HG03575 (cell line): ENCODE measurements around the gene PDE8B.

Experiments
- ATAC-seq: cut with Tn5 transposase; IDR thresholded peaks from one replicate; pipeline ENCODE4 v1.9.1; 2021; ENCODE audit not compliant: unreplicated experiment, insufficient number of reproducible peaks, low FRiP score; ENCODE audit errors: extremely low read depth

Gene PDE8B

DNA sequence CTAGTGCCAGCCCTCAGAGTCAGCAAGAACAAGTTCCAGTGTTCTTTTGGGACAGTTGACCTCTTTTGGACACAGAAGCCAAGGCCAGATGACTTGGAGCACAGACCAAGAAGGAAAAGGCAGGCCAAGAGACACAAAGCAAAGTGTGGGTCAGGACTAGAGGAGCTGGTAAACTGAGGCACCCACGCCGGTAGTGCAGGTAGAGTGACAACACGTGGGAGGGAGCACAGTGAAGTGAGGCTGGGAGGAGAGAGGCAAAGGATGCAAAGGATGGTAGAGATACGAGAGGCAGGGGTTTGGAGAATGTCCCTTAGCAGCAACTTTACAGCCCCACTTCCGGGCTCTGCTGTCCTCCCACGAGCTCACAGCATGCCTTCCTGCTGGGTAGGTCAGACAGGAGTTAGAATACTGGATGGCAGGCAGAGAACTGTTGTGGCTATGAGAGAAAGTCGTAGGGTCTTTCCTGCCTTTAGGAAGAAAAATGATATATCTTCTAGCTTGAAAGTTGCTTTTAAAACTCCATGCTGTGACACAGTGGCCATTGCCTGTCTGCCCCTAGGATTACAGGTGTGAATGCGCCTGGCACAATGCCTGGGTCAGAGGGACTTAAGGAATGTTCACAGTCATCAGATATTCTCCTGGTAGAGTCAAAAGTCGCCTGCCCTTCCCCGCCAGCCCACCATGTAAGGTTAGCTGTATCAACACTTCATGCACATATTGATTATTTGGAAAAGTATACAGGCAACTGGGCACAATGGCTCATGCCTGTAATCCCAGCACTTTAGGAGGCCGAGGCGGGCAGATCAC, 97.9 kb downstream of the PDE8B start:
- ATAC-seq = no peak

- no peak for ATAC-seq
Measured at GRCh38 chr5:77309140-77309539, 98.7 kb downstream of the PDE8B start.

- ATAC-seq = no peak
Measured at GRCh38 chr5:77310494-77311213, 100.2 kb downstream of the PDE8B start.

GRCh38 chr5:77311214-77311571, 100.7 kb downstream of the PDE8B start:
- ATAC-seq = no peak

DNA sequence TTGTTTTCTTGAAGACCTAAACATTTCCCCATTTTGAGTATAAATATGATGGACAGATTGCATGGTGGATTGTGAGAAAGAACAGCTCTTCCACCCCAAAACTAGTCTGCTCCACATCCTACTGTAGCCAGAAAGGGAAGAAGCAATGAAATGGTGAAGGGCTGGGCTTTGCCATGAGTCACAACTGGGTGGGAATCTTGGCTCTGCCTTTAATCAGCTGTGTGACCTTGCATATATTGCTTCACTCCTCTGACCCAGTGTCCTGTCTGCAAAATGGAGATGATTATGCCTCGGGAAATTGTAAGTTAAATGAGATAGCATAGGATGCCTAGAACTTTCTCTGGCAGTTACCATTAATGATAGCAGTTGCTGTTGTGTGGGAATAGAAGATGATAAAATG, 101.9 kb downstream of the PDE8B start:
- ATAC-seq = no peak

- ATAC-seq = no peak
Measured at GRCh38 chr5:77316871-77317661, 106.6 kb downstream of the PDE8B start.

- ATAC-seq = no peak
Measured at GRCh38 chr5:77318060-77318459, 107.6 kb downstream of the PDE8B start.

GRCh38 chr5:77319117-77319804, 108.8 kb downstream of the PDE8B start:
- no peak for ATAC-seq

GRCh38 chr5:77321793-77322394, 111.4 kb downstream of the PDE8B start:
- ATAC-seq = no peak

DNA sequence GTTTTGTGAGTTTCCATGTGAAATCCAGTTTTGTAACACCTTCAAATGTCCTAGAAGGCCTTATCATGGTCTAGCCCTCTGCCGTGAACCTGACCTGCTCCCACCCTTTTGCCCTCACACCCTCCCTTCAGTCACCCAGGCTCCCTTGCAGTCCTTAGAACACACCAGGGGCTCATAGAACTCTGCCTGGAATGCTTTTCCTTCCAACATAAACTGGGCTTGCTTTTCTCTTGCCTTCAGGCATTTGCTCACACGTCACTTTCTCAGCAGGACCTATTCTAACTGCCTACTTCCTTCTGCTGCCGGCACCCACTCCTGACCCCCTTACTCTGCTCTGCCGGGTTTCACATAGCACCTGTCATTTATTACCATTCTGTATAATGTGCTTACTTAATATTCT, 111.9 kb downstream of the PDE8B start:
- no peak for ATAC-seq

- no peak for ATAC-seq
Measured at GRCh38 chr5:77325921-77326541, 115.6 kb downstream of the PDE8B start.

- ATAC-seq = no peak
Measured at GRCh38 chr5:77326986-77327734, 116.7 kb downstream of the PDE8B start.

DNA sequence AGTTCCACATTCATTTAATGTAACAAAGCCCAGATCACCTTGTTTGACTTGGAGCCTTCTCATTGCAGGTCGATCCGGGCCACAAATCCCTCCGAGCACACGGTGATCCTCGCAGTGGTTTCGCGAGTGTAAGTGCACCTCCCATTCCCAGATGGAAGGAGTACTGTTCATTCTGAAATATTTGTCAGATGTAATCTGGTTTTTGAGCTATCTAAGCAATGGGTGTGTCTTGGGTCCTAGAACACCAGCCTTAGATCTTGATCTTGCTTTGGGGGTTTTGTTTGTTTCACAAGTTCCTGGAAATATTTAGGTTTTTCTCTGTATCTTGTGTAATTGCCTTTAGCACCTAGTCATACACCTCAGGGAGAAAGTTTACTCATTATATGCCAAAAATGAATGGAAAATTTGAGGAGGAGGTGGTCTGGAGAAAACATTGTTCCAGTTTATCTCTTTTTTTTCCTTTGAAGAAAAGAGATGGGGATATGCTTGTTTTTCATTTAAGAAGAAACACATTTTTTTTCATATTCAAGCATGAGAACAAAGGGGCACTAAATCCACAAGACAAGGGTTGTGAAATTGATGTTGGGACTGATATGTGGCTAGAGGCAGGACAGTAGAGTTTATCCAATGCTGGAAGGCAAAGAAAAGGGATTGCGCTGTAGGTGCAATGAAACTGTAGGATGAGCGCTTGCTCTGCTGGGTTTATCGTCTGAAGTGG, 118.6 kb downstream of the PDE8B start:
- no peak for ATAC-seq

- no peak for ATAC-seq
Measured at GRCh38 chr5:77329664-77330430, 119.4 kb downstream of the PDE8B start.

DNA sequence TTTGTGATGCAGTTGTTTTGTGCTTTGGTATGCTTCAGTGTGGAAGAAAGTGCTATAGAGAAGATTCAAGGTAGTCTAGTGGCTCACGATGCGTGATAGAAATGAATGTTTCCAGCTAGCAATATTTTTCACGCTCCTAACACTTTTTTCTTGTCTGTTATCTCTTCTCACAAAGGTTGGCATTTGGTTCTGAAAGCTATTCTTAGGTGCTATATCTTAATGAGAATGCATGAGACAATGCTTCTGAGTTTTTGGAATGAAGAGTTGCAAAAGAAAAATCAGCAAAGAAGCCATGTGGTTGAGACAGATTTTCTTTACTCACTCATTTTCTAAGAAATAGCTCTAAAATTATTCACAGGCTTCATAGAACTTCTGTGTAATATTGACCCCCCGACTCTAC, 122.6 kb downstream of the PDE8B start:
- no peak for ATAC-seq

DNA sequence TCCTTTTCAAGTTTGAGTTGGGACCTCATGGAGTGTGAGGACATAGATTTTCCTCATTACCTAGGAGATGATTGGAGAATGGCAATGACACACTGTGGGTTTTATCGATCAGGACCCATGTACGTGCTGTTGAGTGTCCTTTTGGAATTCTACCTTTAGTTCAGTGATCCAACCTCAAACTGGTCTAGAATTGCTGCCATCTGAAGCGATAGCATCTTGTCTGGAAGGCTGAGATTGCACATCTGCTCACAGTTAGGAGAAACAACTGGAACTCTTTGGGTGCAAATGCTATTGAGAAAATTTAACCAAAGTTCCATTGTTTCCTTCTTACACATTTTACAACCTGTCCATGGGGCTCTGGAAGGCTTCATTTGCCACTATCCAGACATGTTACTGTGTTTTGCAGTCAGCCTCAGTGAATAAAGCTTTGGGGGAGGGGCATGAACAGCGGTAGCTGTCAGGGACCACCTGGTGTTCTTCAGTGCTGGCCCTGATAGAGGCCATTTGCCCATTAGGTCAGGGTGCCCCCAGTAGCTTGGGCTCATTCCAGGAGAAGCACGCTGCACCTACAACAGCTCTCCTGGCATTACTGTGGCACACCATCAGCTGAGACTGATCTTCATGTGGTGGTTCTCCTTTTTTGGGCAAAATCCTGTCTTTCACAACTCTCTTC, 123.1 kb downstream of the PDE8B start:
- no peak for ATAC-seq
